ENCODE data around the gene NT5DC2.

NT5DC2 gene

GRCh38 chr3:52490035-52490938 is 43.4 kb downstream of the NT5DC2 start:
- no peak for DNase-seq (ENCODE audit: low read depth in 1 of 2, low spot score in 1 of 2)

GRCh38 chr3:52489453-52489852 is 44.2 kb downstream of the NT5DC2 start:
- DNase-seq (ENCODE audit: low read depth in 1 of 2, low spot score in 1 of 2): no peak

DNA sequence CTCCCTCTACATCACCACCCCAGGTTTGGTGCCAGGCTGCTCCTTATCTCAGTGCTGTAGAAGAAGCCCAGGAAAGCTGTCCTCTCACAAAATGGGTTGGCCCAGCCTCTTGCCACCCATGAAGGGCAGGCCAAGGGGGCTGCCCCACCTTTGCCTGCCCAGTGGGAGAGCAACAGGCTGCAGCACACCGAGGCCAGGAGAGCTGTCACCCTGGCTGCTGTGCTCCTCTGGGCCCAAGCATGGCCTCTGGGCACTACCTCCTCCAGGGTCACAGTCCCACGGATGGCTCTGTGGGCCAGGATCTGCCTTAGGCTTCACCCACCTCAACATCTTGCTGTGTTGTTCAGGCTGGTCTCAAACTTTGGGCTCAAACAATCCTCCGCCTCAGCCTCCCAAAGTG is 44.9 kb downstream of the NT5DC2 start:
- DNase-seq (ENCODE audit: low read depth in 1 of 2, low spot score in 1 of 2): no peak

DNA sequence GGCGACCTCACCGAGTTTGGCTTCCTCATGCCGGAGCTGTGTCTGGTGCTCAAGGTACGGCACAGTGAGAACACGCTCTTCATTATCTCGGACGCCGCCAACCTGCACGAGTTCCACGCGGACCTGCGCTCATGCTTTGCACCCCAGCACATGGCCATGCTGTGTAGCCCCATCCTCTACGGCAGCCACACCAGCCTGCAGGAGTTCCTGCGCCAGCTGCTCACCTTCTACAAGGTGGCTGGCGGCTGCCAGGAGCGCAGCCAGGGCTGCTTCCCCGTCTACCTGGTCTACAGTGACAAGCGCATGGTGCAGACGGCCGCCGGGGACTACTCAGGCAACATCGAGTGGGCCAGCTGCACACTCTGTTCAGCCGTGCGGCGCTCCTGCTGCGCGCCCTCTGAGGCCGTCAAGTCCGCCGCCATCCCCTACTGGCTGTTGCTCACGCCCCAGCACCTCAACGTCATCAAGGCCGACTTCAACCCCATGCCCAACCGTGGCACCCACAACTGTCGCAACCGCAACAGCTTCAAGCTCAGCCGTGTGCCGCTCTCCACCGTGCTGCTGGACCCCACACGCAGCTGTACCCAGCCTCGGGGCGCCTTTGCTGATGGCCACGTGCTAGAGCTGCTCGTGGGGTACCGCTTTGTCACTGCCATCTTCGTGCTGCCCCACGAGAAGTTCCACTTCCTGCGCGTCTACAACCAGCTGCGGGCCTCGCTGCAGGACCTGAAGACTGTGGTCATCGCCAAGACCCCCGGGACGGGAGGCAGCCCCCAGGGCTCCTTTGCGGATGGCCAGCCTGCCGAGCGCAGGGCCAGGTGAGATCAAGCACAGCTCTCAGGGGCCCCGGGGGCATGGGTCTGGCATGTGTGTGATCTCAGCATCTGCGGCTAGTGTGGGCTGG is 45.6 kb downstream of the NT5DC2 start:
- no peak for DNase-seq (ENCODE audit: low read depth in 1 of 2, low spot score in 1 of 2)

DNA sequence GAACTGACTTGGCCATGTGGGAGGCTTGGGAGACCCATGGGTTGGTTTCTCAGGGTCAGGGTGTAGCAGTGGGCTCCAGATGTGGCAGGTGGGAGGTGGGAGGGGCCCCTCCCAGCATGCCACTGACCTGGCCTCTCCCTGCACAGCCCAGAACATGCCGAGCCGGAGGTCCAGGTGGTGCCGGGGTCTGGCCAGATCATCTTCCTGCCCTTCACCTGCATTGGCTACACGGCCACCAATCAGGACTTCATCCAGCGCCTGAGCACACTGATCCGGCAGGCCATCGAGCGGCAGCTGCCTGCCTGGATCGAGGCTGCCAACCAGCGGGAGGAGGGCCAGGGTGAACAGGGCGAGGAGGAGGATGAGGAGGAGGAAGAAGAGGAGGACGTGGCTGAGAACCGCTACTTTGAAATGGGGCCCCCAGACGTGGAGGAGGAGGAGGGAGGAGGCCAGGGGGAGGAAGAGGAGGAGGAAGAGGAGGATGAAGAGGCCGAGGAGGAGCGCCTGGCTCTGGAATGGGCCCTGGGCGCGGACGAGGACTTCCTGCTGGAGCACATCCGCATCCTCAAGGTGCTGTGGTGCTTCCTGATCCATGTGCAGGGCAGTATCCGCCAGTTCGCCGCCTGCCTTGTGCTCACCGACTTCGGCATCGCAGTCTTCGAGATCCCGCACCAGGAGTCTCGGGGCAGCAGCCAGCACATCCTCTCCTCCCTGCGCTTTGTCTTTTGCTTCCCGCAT is 46.4 kb downstream of the NT5DC2 start:
- DNase-seq (ENCODE audit: low read depth in 1 of 2, low spot score in 1 of 2): no peak

DNA sequence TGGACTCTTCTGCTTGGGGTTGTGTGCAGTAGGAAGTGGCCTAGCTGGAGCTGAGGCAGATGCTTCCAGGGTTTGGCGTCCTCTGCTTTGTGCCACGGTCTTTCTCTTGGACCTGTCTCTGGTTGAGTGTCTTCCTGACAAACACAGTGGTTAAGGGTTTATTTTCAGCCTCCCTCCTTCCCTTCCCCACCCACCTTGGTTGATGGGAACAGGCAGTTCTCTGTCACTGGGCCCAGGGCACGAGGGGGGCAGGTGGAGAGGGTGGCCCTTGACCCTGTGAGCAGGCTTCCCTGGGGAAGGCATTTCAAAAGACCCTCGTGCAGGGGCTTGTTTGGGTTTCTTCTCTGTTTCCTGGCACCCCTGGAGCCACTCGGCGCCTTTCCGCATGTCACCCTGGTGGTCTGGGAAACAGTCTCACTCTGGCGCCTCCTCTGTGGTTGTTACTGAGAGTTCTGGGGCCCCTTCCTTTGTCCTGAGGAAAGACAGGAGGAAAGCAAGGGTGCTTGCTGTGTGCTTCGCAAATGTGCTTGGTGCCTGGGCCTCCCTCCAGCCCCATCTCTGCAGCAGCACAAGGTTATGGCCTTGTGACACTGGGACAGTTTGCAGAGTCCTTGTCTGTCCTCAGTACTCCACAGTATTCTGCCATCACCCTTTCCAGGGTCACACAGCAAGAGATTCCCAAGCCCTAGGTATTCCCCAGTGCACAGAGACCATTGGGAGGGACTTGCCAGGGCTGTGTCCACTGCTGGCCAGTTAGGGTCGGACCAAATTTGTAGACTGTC is 48.8 kb downstream of the NT5DC2 start:
- no peak for DNase-seq (ENCODE audit: low read depth in 1 of 2, low spot score in 1 of 2)

- DNase-seq (ENCODE audit: low read depth in 1 of 2, low spot score in 1 of 2): no peak
These were observed 49.9 kb downstream of the NT5DC2 start for GRCh38 chr3:52483577-52484381.

GRCh38 chr3:52483081-52483480 is 50.6 kb downstream of the NT5DC2 start:
- no peak for DNase-seq (ENCODE audit: low read depth in 1 of 2, low spot score in 1 of 2)

GRCh38 chr3:52481819-52482521 is 51.7 kb downstream of the NT5DC2 start:
- no peak for DNase-seq (ENCODE audit: low read depth in 1 of 2, low spot score in 1 of 2)

GRCh38 chr3:52480768-52481715 is 52.6 kb downstream of the NT5DC2 start:
- no peak for DNase-seq (ENCODE audit: low read depth in 1 of 2, low spot score in 1 of 2)

DNA sequence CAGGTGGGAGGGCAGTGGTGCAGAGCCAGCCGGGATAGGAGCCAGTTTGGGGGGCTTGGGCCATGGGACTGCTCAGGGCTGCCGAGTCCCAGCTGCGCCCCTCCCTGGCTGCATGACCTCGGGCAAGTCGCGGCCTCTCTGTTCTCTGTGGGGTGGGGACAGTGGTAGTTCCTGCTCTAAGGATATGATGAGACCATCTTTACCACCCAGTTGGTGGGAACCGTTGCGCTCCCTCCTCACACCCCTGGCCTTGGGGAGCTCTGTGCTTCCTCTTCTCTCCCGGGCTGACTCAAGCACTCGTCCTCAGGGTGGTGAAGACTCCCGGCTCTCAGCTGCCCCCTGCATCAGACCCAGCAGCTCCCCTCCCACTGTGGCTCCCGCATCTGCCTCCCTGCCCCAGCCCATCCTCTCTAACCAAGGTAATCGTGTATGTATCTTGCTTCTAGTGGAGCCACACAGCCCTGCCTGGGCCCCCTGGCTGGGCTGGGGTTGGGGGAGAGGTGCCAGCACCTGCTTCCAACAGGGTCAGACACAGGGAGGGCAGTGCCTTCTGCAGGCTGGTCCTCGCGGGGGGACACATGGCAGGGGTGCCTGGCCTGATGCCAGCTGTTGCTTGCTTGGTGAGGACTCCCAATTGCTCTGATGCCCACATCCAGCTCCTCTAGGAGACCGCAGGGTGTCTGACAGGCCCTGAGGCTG is 53.6 kb downstream of the NT5DC2 start:
- DNase-seq (ENCODE audit: low read depth in 1 of 2, low spot score in 1 of 2): no peak

- no peak for DNase-seq (ENCODE audit: low read depth in 1 of 2, low spot score in 1 of 2)
These were observed 54.4 kb downstream of the NT5DC2 start for GRCh38 chr3:52479037-52479876.

DNA sequence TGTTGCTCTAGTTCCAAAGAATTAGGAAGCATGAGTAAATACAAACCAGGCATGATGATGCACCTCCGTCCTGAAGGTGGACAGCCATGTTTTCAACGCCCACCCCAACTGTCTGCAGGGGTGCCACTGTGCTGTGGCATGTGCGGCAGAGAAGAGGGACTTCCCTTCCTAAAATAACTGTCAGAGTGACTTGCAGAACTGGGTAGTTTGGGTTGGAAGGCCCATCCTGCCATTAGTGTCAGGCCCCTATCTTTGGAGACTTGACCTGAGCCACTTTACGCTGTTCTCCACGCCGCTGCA is 55.9 kb downstream of the NT5DC2 start:
- no peak for DNase-seq (ENCODE audit: low read depth in 1 of 2, low spot score in 1 of 2)

DNA sequence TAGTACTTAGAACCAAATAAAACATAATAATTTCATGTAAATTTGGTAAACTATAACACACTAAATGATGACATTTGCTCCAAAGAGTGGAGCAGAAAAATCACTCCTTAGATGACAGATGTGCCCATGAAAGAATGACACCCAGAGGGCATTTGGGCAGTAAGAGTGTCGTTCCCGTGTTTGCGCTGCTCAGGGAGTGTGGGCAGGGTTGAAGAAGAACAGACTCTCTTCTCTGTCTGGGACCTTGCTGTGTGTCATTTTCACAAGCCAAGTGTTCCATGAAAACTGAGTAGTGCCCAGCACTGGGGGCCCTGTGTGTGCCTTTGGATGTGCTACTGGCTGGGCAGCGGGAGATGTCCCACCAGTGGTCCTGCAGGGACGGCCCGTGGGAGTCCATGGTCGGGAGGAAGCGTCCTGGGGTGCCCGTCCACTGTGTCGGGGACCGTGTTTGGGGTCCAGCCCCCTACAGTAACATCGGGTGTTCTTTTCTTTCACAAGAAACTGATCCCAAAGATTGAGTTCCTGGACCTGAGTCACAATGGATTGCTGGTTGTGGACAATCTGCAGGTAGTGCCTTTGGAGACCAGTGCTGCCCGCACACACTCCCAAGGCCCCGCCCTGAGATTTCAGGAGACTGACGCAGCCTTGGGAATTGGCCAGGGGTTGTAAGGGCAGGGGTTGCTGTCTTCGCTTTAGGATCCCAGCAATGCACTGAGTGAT is 56.4 kb downstream of the NT5DC2 start:
- DNase-seq (ENCODE audit: low read depth in 1 of 2, low spot score in 1 of 2): no peak

Measured in stimulated activated CD4-positive, alpha-beta T cell treated with anti-CD3 and anti-CD28 coated beads, Interleukin-15, amount 100 ng/mL, for 1 hour (primary cell).